B cell (primary cell): ENCODE results near the gene MRPL10. TPM values are rescaled to one million over a fixed set of nuclear protein-coding genes. Genes with fewer than 3 reads are reported as not detected.

Experiments used
- ATAC-seq: fragments of 200-7000 bp; cut with Tn5 transposase; one replicate; pipeline ENCODE4 v1.10.0; 2021; ENCODE audit warnings: low read depth, mild to moderate bottlenecking, moderate number of reproducible peaks, moderate library complexity
- CTCF ChIA-PET: fragments of 350-600 bp; sonication (Branson Sonifier 250); formaldehyde crosslinking; loops from one replicate; lab custom pipeline; 2021; ENCODE audit warnings: antibody characterized with exemption, inconsistent platforms; lab: Charles Lee
- POLR2A ChIA-PET: fragments of 350-600 bp; sonication (Branson Sonifier 250); formaldehyde crosslinking; loops from one replicate; lab custom pipeline; 2021; ENCODE audit warnings: antibody characterized with exemption; lab: Charles Lee
- DNase-seq: peaks from one replicate; pipeline ENCODE4 v3.0.0; 2013
- H2AFZ ChIP-seq: 2 replicates; pipeline ENCODE4 v1.6.1; 2012; ENCODE audit warnings: mild to moderate bottlenecking, low read depth, low read length; ENCODE audit not compliant: insufficient read depth, poor library complexity, severe bottlenecking
- H3K27ac ChIP-seq, 2 donors: 1 replicate in 1 of 2; 2 replicates in 1 of 2; pipeline ENCODE4 v1.5.1; 2012 to 2013; ENCODE audit warnings: low read length in 2 of 2, mild to moderate bottlenecking in 2 of 2, moderate library complexity in 1 of 2
- H3K27me3 ChIP-seq, 4 experiments: fragments of 200-600 bp in 1 of 4; sonication (generic) in 1 of 4; replicated peaks in 1 of 4; 1 replicate in 2 of 4; 2 replicates in 2 of 4; pipeline versions ENCODE4 v1.6.1 to v1.7.0; 2013 to 2016; ENCODE audit warnings: low read length in 3 of 4, mild to moderate bottlenecking in 2 of 4, mixed read lengths in 1 of 4, moderate library complexity in 1 of 4; ENCODE audit not compliant: insufficient read depth in 4 of 4, control insufficient read depth in 3 of 4; ENCODE audit errors: control extremely low read depth in 1 of 4
- H3K36me3 ChIP-seq, 2 experiments: replicated peaks in 1 of 2; 1 replicate in 1 of 2; 2 replicates in 1 of 2; pipeline versions ENCODE4 v1.6.1 to v1.7.1; 2013; ENCODE audit warnings: low read length in 1 of 2; ENCODE audit not compliant: insufficient read depth in 2 of 2, control insufficient read depth in 1 of 2; ENCODE audit errors: control extremely low read depth in 1 of 2, extremely low read depth in 1 of 2
- H3K4me1 ChIP-seq, 2 donors: fragments of 200-600 bp in 1 of 2; sonication (generic) in 1 of 2; 1 replicate in 1 of 2; 2 replicates in 1 of 2; pipeline versions ENCODE4 v1.5.1 to v1.6.1; 2013 to 2017; ENCODE audit warnings: low read length in 2 of 2; ENCODE audit not compliant: control insufficient read depth in 2 of 2, insufficient read depth in 2 of 2
- H3K4me2 ChIP-seq: replicated peaks from 2 replicates; pipeline ENCODE3; 2012; ENCODE audit warnings: mild to moderate bottlenecking, low read depth, low read length; ENCODE audit not compliant: poor library complexity, severe bottlenecking
- H3K4me3 ChIP-seq, 5 experiments: fragments of 200-600 bp in 1 of 5; sonication (generic) in 1 of 5; 1 replicate in 3 of 5; 2 replicates in 2 of 5; pipeline versions ENCODE4 v1.5.1 to v1.7.0; 2011 to 2016; ENCODE audit warnings: low read length in 4 of 5, mild to moderate bottlenecking in 4 of 5, low read depth in 2 of 5, control low read depth in 1 of 5, moderate library complexity in 1 of 5; ENCODE audit not compliant: insufficient read depth in 1 of 5; ENCODE audit errors: control extremely low read depth in 1 of 5, extremely low read depth in 1 of 5
- H3K79me2 ChIP-seq: fragments of 200-600 bp; sonication (generic); one replicate; pipeline ENCODE4 v1.6.0; 2016; ENCODE audit warnings: low read length; ENCODE audit not compliant: control insufficient read depth, insufficient read depth
- H3K9ac ChIP-seq: fragments of 200-600 bp; sonication (generic); 2 replicates; pipeline ENCODE4 v1.6.1; 2017; ENCODE audit warnings: mild to moderate bottlenecking, low read length, moderate library complexity
- H3K9me3 ChIP-seq, 3 donors: one replicate each; pipeline versions ENCODE4 v1.6.1 to v1.7.1; 2013; ENCODE audit warnings: low read length in 2 of 3; ENCODE audit not compliant: control insufficient read depth in 2 of 3, insufficient read depth in 1 of 3; ENCODE audit errors: control extremely low read depth in 1 of 3
- H4K20me1 ChIP-seq: 2 replicates; pipeline ENCODE4 v1.6.0; 2012; ENCODE audit warnings: mild to moderate bottlenecking, low read length; ENCODE audit not compliant: insufficient read depth, control insufficient read depth, poor library complexity, severe bottlenecking
- H3K27ac Mint-ChIP-seq: one replicate; pipeline ENCODE4 v1.8.0; 2021; ENCODE audit warnings: mixed read lengths
- H3K27me3 Mint-ChIP-seq: one replicate; pipeline ENCODE4 v1.8.0; 2021; ENCODE audit warnings: mixed read lengths
- H3K4me1 Mint-ChIP-seq: one replicate; pipeline ENCODE4 v1.8.0; 2021; ENCODE audit warnings: mixed read lengths
- H3K4me3 Mint-ChIP-seq: one replicate; pipeline ENCODE4 v1.8.0; 2021; ENCODE audit warnings: mixed read lengths
- H3K9me3 Mint-ChIP-seq: one replicate; pipeline ENCODE4 v1.8.0; 2022; ENCODE audit warnings: mixed read lengths; ENCODE audit not compliant: insufficient read depth
- EZH2 ChIP-seq: IDR thresholded peaks from 2 replicates; pipeline ENCODE4 v1.6.1; 2012; ENCODE audit warnings: borderline replicate concordance, low read depth, mild to moderate bottlenecking, moderate library complexity, low read length; ENCODE audit not compliant: insufficient read depth, poor library complexity, severe bottlenecking
- WGBS: methylation state at CpG from one replicate; pipeline ENCODE4 v1.1.5; 2013; ENCODE audit warnings: missing lambda C conversion rate; ENCODE audit not compliant: insufficient coverage; 5-methylcytosine and 5-hydroxymethylcytosine counted together
- intact Hi-C: fragments of 100-400 bp; cut with micrococcal nuclease; formaldehyde crosslinking; loops from one replicate; pipeline ENCODE4 v1.10.0; 2022
- polyA plus RNA-seq: library from polyadenylated mRNA; depleted of rRNA; stranded (reverse); fragments of >200 nt; gene quantifications from 2 replicates; pipeline ENCODE4 v1.2.3, GENCODE V29; 2012
- total RNA-seq, 2 donors: library from RNA; stranded (reverse); fragments of 120-200 nt in 1 of 2; gene quantifications; 1 replicate in 1 of 2; 2 replicates in 1 of 2; pipeline versions ENCODE4 v1.2.3 to v1.2.4, GENCODE V29; 2013 to 2022
- TF ChIP-seq, protein P1 (sequence below): fragments of 200-600 bp; IDR thresholded peaks from one replicate; pipeline ENCODE4 v1.8.0; 2022; ENCODE audit warnings: antibody characterized with exemption, mild to moderate bottlenecking

Gene MRPL10
- total and polyA plus RNA-seq, 2 donors (not counting 1 experiment from before 2014, with no cell fraction given), result 34.8 to 39.4 TPM

DNA sequence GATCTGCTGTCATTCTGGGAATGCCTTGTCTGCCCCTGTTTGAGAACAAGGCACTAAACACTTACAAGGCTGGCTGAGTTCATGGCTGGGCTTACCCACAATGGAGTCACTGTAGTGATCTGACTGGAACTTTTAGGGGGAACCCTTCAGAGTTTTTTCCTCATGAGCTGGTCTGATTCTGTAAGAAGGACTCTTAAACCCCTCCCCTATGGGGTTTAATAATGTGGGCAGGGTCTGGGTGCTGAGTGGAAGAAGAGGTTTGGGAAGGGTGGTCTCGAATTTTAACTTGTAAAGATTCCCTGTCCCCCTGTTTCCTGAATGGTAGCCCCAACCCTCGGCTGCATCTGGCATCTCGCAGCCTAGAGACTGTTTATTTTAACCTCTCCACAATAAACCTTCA, 40.3 kb downstream of the MRPL10 start:
- ATAC-seq, result no peak
- H3K9ac ChIP-seq, result no peak overlapping the region
- H3K4me1 ChIP-seq, result peaks cover 10% of the 10 kb centered on the region in 2 donors
- Mint-ChIP-seq H3K9me3 (no peaks in the 10 kb centered on the region), H3K4me1 (peaks cover 9% of the 10 kb centered on the region), H3K27ac (no peak overlapping the region), H3K27me3 (peaks cover 59% of the 10 kb centered on the region), H3K4me3 (peak overlapping the region; percentile 55)
- H3K27me3 ChIP-seq, result peaks cover 0 to 33% (median 26%) of the 10 kb centered on the region in 4 experiments
- intact Hi-C loops, result no loop called here
- H3K79me2 ChIP-seq, result no peaks in the 10 kb centered on the region
- no peak overlapping the region for H3K4me2 ChIP-seq
- TF ChIP-seq, protein P1, sequence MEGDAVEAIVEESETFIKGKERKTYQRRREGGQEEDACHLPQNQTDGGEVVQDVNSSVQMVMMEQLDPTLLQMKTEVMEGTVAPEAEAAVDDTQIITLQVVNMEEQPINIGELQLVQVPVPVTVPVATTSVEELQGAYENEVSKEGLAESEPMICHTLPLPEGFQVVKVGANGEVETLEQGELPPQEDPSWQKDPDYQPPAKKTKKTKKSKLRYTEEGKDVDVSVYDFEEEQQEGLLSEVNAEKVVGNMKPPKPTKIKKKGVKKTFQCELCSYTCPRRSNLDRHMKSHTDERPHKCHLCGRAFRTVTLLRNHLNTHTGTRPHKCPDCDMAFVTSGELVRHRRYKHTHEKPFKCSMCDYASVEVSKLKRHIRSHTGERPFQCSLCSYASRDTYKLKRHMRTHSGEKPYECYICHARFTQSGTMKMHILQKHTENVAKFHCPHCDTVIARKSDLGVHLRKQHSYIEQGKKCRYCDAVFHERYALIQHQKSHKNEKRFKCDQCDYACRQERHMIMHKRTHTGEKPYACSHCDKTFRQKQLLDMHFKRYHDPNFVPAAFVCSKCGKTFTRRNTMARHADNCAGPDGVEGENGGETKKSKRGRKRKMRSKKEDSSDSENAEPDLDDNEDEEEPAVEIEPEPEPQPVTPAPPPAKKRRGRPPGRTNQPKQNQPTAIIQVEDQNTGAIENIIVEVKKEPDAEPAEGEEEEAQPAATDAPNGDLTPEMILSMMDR, result no peak
- WGBS, result no CpG with 5 or more reads among the region's 3 CpGs
- POLR2A ChIA-PET, result no interaction called here
- no peaks in the 10 kb centered on the region for H3K36me3 ChIP-seq
- no peaks in the 10 kb centered on the region for H4K20me1 ChIP-seq
- no peak overlapping the region for H3K4me3 ChIP-seq
- H3K27ac ChIP-seq, result no peak overlapping the region
- no peak overlapping the region for H2AFZ ChIP-seq
- CTCF ChIA-PET, result interaction anchor here (1.9 kb wide), 1 partner anchor 176 kb away, joined by 7 read pairs; no protein-coding TSS in a partner anchor
- no peaks in the 10 kb centered on the region for H3K9me3 ChIP-seq
- no peak for DNase-seq

DNA sequence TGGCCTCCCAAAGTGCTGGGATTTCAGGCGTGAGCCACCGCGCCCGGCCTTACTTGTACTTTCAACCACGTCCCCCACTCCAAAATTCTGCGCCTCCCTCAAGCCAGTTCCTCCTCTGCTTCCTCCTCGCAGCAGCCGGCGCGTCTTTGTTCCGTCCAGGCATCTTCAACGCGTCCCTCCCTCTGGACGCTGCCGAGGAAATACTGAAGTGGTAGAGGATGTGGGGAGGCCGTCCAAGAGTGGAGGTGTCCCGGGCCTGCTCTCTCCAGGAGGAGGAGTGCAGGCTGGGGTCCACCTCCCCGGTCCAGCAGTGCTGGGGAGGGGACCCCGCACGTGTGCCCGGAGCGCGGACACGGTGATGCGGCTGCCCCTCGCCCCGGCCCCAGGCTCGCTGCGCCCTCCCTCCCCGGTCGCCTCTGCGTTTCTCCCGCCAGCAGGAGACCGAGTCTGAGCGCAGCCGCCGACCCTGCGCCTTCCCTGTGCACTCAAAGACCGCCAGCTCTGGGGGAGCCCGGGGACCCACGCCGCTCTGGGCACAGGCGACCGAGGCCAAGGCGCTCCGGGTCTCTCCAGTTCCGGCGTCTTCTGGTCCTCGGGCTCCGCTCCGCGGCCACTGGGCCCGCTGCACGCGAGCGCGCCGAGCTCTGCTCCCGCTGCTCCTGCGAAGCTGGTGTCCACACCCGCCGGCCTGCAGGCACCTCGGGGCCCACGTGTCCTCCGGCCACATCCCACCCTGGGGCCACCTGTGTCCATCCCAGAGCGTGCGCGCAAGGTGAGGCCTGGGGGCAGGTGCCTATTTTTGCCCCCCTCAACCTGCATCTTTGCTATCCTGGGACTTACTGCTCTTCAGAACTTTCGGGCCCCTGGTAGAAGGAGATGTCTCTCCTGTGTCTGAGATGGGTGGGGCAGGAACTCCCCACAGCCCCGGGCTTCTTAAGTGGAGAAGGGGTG, 41.5 kb downstream of the MRPL10 start:
- Histone ChIP-seq H2AFZ (peak overlapping the region; percentile 61), H3K27me3 (peaks cover 0 to 33% (median 26%) of the 10 kb centered on the region in 4 experiments), H3K36me3 (no peaks in the 10 kb centered on the region), H3K4me1 (peaks cover 10% of the 10 kb centered on the region in 2 donors), H3K9ac (peak overlapping the region; percentile 45), H3K79me2 (no peaks in the 10 kb centered on the region), H3K27ac (no peak overlapping the region), H3K4me2 (peak overlapping the region; percentile 76), H3K9me3 (no peaks in the 10 kb centered on the region), H3K4me3 (peak overlapping the region in 4 of 5 experiments; percentile 18 to 48 (median 32)), H4K20me1 (no peaks in the 10 kb centered on the region)
- Mint-ChIP-seq H3K27ac (no peak overlapping the region), H3K27me3 (peaks cover 64% of the 10 kb centered on the region), H3K4me1 (peaks cover 9% of the 10 kb centered on the region), H3K4me3 (peak overlapping the region; percentile 81), H3K9me3 (no peaks in the 10 kb centered on the region)
- WGBS, result 3% methylated on average over 65 of the region's 70 CpGs
- POLR2A ChIA-PET, result interaction anchor here (0.5 to 0.7 kb wide), 3 partner anchors 12 to 53 kb away, joined by 3 to 7 read pairs (median 5); no protein-coding TSS in a partner anchor
- TF ChIP-seq, protein P1, result peak; percentile 52
- TF ChIP-seq EZH2, result no peak
- intact Hi-C loops, result no loop called here
- DNase-seq (peak; percentile 65), ATAC-seq (peak; percentile 82)
- CTCF ChIA-PET, result interaction anchor here (0.6 to 1.9 kb wide), 8 partner anchors 12 to 175 kb away, joined by 3 to 9 read pairs (median 4); partner anchors contain the start of gene TBX21
